Stomach (tissue), 4 donors: ENCODE results near the gene ZNF497.

ENCODE experiments used
- POLR2A ChIP-seq, 4 donors: fragments of 450-650 bp; IDR thresholded peaks; one replicate each; pipeline ENCODE4 v1.6.1; 2016; ENCODE audit warnings: antibody characterized with exemption in 4 of 4, control low read depth in 2 of 4, mild to moderate bottlenecking in 1 of 4, moderate library complexity in 1 of 4
- TF ChIP-seq, protein P1 (sequence below), 7 experiments: fragments of 450-650 bp in 4 of 7; fragments of 200-600 bp in 3 of 7; sonication (generic) in 3 of 7; IDR thresholded peaks; one replicate each; pipeline ENCODE4 v1.5.1; 2016 to 2019; ENCODE audit warnings: antibody characterized with exemption in 7 of 7, control low read depth in 2 of 7, mild to moderate bottlenecking in 1 of 7

DNA sequence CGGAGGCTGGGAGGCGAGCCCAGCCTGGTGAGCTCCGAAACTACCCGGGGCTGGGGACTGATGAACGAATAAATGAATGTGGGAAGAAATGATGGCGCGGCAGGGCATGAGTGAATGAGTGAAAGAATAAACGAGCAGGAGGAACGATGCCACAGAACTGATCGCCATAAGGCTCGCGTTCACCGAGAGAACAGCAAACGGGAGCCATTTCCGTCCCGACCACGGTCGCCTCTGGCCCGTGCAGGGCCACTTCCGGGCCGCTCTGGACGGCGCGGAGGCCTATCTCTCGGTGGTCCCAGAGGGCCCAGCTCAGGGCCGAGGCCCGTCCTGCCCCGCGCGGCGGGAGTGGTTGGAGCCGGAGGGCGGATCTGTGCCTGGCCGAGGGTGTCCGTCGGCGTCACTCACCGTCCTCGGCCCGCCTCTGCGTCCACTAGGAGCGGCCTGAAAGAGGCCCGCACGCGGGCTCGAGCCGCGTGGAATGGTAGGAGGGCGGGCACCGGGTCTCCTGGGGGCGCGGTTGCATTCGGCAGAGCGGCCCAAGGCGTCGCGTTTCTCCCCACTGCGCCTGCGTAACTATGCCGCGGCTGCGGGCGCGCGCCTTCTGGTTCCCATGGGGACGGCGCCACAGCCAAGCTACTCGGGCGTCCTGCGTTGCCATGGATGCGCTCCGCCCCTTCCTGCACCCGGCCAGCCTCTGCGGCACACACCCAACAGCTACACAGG lies at the start of gene ZNF497:
- peak in 1 of 4 donors; percentile 56 for TF ChIP-seq POLR2A (IDR thresholded peaks at IDR 0.05)
- TF ChIP-seq, protein P1, sequence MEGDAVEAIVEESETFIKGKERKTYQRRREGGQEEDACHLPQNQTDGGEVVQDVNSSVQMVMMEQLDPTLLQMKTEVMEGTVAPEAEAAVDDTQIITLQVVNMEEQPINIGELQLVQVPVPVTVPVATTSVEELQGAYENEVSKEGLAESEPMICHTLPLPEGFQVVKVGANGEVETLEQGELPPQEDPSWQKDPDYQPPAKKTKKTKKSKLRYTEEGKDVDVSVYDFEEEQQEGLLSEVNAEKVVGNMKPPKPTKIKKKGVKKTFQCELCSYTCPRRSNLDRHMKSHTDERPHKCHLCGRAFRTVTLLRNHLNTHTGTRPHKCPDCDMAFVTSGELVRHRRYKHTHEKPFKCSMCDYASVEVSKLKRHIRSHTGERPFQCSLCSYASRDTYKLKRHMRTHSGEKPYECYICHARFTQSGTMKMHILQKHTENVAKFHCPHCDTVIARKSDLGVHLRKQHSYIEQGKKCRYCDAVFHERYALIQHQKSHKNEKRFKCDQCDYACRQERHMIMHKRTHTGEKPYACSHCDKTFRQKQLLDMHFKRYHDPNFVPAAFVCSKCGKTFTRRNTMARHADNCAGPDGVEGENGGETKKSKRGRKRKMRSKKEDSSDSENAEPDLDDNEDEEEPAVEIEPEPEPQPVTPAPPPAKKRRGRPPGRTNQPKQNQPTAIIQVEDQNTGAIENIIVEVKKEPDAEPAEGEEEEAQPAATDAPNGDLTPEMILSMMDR (IDR thresholded peaks at IDR 0.05) = no peak
